NCI-H526 (cell line): ENCODE data around the gene GFI1.
"Not testable (repeated sequence)": the region's sequence is repeated elsewhere in the genome, so short reads cannot be mapped to it uniquely, and the experiment has no call there.

ENCODE experiments used
- DNase-seq, 2 experiments: peaks; one replicate each; lab custom pipeline; 2025; lab: John Stamatoyannopoulos, UW

Gene GFI1

DNA sequence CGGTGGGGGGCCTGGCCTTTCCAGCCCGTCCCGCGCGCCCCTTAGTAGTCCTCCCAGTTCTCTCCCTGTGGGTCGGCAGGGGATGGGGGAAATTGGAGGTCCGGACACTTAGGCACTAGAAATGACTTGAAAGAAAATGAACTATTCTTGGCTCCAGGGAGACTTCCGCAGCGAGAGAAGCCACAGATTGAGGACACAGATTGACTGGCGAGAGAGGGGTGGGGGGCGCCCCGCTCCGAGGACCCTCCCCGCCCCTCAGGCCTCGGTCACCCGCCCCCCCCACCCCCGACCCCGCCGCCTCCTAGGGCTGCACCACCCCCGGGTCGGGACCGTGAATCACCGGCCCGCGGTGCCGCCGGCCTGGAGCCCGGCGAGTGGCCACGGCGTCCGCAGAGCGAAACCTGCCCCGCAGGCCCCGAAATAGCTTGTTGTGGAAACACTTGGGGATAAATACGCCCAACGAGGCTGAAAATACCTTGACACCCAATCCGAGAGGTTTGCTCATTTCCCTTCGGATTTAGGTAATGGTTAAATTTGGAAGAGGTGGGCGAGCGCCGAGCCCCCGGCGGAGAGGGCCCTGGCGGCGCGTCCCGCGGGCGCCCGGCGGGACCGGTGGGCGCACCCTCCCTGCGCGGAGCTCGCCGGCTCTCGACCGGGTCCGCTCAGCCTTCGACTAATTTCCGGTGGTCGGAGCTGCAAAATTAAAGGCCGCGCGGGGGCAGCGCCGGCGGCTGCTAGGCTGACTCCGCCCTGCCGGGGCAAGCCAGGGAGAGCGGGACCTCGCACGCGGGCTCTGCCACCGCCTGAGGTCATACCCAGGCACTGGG is at the start of gene GFI1:
GFI1 (minus strand) TSS at position 675 of the 827 bp plus-strand sequence. CDS start 3,438 bp downstream, outside the sequence.
- DNase-seq = peak in 1 of 2 experiments; percentile 52

DNA sequence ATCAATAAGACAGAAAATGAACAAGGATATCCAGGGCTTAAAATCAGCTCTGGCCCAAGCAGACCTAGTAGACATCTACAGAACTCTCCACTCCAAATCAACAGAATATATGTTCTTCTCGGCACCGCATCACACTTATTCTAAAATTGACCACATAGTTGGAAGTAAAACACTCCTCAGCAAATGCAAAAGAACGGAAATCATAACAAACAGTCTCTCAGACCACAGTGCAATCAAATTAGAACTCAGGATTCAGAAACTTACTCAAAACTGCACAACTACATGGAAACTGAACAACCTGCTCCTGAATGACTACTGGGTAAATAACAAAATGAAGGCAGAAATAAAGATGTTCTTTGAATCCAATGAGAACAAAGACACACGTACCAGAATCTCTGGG is 45.6 kb upstream of the GFI1 start:
- DNase-seq = not testable (repeated sequence)

DNA sequence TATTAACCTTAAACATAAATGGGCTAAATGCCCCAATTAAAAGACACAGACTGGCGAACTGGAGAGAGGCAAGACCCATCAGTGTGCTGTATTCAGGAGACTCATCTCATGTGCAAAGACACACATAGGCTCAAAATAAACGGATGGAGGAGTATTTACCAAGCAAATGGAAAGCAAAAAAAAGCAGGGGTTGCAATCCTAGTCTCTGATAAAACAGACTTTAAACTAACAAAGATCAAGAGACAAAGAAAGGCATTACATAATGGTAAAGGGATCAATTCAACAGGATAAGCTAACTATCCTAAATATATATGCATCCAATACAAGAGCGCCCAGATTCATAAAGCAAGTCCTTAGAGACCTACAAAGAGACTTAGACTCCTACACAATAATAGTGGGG is 45.2 kb upstream of the GFI1 start:
- DNase-seq = not testable (repeated sequence)

DNA sequence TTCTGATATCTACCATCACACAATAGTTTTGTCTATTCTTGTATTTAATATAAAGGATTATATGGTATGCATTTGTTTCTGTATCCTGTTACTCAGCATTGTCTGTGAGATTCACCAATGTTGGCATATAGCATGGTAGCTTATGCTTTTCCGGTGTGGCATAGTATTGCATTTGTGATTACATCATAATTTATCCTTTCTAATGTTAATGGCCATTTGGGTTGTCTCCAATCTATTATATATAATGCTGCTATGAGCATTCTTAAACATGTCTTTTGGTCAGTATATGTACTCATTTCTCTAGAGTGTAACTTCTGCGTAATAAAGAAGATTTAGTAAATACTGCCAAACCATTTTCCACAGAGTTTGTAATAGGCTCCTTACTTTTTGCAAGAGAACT is 40.9 kb upstream of the GFI1 start:
- no peak for DNase-seq

DNA sequence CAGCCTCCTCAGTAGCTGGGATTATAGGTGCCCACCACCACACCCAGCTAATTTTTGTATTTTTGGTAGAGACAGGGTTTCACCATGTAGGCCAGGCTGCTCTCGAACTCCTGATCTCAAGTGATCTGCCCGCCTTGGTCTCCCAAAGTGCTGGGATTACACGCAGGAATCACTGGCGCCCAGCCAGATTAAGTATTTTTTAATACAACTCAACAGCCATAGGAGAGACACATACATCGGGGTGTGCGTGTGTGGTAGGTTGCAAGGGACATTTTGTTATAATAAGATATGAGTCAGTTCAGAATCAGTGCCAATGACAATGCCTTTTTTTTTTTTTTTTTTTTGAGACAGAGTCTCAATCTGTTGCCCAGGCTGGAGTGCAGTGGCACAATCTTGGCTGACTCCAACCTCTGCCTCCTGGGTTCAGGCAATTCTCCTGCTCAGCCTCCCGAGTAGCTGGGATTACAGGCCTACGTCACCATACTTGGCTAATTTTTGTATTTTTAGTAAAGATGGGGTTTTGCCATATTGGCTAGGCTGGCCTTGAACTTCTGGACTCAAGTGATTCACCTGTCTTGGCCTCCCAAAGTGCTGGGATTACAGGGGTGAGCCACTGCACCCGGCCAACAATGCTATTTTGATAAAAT is 38.3 kb upstream of the GFI1 start:
- not testable (repeated sequence) for DNase-seq

DNA sequence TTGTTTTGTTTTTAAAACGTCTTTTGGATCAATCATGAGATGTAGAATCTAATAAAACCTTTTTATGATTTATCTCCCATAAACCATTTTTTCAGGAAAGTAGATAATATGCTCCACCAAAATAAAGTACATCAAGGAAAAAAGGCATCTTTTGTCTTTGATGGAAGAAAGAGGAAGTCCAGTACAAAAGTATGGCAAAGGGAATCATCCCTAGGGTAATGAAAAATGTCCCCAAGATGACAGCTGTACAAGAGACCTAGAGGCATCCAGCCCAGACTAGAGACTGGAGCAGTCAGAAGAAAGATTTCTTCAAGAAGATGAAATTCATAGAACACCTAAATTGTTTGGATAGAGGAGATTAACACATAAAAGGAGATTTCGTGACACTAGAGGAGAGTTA is 32.3 kb upstream of the GFI1 start:
- no peak for DNase-seq

DNA sequence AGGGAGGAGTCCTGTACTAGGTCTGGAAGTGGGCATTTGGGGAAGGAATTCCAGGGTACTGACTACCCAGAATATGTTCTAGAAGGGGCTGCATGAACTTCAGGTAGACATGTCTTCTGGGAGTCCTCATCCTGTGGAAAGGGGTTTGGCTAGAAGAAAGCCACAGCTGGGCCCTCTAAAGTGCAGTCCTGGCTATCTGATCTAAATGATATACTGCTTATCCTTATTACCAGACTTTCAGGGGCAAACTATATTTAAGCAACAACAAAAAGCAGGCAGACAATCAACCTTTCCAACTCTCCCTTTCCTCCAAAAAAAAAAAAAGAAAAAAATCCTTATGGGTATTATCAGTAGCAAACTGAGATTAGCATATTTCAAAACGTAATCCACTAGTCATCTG is 29.8 kb upstream of the GFI1 start:
- DNase-seq = no peak

DNA sequence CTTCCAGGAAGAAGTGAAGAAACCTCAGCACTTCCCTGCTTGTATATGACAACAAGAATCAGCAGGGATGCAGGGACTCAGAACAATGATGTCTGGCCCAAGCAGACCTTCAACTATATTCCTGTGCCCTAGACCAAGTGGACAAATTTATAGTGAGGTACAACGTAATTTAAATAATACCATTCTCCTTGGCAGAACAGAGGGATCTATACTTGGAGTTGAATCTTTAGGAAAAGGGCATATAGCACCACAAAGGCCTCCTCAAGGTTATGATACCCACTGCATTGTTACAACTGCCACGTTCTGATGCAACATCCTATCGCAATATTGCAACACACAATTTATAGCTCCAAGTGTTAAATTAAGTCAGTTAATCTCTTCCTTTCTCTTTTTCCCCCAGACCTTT is 29.1 kb upstream of the GFI1 start:
- DNase-seq = no peak

DNA sequence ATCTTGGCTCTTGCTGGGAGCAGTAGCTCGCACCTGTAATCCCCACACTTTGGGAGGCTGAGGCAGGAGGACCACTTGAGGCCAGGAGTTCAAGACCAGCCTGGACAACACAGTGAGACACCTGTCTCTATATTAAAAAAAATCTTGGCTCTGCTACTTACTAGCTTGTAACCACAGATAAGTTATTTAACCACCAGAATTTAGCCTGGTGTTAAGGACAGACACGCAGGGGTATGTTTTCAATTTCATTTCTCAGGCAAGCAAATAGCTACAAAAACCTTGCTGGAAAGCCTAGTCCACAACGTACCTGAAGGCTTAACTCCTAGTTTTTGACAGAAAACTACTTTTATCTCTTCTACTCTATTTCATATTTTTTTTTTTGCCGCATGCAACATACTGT is 24.8 kb upstream of the GFI1 start:
- no peak for DNase-seq

DNA sequence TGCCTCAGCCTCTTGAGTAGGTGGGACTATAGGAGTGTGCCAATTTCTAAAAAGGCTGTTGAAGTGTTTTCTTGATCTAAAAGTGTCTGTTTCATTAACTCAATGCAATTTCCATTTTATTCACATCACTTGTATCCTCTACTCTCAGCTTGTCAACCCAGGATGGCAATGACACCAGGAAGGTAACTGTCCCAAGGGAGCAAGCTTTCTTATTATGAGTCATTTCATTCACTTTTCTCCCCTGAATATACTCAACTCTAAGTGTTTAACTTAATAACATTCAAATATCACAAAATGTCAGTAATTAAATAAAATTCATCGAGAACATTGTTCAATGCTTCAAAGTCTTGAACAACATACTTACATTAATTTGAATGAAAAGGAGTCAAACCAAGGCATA is 22.9 kb upstream of the GFI1 start:
- DNase-seq = no peak

DNA sequence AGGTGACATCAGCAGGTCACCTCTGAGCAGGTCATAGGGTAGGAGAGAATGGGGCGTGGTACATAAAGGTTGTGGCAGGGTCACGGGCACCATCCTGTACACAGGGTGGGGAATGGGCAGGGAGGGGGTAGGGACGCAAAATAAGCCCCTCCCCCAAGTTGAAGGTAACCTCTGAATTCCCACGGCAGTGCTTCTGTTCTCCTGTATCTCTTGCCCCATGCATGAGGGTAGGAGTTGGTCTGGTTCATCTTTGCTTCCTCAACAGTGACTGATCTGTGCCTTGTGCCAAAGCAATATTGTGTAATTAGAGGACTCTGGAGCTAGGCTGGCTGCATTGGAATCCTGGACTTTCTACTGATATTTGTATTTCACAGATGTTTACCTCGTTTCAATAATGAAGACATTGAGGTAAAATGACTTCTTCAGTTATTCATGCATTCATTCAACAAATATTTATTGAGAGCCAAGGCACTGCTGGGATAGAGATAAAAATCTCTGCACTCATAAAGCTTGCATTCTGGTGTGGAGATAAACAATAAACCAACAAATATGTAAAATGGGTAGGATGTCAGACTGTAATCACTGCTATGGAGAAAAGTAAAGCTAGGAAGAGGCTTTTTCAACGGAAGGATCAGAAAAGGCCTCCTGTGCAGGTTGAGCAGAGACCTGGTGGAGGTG is 18.4 kb upstream of the GFI1 start:
- DNase-seq = no peak

DNA sequence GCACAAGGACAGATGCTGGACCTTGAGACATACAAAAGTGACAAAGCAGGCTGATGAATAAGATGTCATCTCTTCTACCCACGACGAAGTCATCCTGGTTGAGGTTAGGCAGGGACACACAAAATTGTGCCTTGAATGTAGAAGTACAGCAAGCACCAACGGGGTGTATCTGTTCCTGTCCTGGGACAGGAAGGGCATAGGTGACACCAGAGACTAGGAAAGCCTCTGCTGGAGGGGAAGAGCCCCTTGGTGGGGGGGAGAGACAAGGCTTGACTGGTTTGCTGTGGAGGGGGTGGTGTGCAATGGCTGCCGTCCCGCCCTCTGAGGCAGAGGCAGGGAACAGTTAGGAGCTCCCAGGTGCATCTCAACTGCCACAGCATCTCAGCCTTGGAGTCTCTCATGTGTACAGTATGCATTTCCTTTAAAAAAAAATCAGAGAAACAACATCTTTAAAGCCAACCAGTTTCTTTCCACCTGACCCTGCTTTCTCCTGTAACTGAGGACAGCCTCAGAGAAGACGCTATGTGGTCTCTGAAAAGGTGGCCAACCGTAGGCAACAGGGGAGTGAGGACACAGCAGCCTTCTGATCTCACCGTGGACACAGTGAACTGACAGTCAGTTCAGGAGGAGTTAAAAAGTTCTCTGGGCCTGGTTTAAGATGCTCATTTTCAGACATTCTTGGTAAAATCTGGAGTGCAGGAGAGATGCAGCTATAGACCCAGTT is 17.7 kb upstream of the GFI1 start:
- DNase-seq = no peak

DNA sequence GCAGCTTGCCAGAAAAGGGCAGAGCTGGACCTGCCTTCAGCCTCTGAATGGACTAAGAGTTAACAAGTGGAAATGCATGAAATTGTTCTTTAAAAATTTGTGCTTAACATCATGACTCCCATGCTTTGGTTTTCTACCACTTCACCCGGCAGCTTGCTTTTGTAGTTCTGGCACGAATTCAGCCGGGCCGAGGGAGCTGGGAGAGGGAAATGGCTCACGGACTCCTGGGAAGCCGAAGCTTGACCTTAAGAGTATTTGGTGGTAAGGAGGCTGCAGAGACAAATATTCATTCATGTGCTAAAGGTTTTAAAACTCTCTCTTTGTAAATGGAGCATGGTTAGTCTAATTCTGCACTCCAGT is 17.2 kb upstream of the GFI1 start:
- DNase-seq = no peak

DNA sequence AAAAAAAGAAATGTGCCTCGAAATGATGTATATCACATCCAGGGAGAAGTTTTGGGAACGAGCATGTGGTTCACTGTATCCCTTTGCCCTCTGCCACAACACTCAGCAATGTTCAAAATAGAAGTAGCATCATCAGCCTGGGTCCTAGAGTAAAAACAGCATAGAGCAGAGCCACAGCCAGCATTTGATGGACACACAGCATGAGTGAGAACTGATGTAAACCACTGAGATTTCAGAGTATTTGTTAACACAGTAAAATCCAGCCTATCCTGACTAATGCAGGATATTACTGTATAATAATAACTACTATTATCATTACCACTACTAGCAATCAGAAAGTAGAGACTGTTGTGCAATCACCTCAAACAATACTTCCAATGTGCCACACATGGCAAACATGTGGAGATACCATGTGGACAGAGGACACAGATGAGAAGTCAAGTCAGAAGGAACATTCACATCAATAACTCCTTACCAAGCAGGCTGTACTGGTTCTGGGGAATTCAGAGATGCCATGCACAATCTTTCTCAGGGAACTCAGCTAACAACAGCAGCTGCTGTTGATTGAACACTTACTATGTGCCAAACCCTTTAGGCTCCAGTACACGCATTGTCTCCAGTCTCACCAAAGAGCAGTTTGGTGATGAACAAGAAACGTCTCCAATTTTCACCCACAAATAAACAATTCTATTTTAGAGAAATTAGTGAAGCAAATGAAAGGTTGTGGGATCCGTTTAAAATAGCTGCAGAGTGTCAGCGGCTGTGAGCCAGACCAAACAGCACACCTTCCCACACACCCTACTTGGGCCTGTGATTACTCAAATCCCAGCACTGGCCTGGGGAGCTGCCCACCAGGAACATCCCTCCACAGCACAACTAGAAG is 16.6 kb upstream of the GFI1 start:
- no peak for DNase-seq

DNA sequence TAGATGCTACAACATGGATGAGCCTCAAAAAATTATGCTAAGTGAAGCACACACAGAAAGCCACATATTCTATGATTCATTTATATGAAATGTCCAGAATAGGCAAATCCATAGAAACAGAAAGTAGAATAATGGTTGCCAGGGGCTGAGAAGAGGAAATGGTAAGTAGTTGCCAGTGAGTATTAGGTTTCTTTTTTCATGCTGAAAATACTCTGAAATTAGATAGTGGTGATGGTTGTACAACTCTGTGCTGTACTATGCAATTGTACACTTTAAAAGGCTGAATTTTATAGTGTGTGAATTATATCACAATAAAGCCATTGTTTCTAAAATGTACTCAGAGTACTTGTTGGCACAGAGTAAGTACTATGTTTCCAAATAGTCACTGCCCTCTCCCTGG is 15.5 kb upstream of the GFI1 start:
- DNase-seq = no peak

DNA sequence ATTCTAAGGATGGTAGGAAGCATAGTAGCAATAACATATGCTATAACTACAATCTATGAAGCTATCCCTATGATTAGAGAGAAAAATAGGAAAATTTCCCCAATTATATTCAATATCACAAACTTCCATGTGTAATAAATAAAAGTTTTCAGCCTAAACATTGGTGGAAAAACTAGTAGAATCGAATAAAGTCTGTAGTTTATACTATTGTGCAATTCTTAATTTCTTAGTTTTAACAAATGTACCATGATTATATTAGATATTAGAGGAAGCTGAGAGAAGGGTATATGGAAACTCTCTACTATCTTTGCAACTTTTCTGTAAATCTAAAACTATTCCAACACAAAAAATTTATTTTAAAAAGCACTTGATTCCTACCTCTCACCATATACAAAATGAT is 13.8 kb upstream of the GFI1 start:
- no peak for DNase-seq

DNA sequence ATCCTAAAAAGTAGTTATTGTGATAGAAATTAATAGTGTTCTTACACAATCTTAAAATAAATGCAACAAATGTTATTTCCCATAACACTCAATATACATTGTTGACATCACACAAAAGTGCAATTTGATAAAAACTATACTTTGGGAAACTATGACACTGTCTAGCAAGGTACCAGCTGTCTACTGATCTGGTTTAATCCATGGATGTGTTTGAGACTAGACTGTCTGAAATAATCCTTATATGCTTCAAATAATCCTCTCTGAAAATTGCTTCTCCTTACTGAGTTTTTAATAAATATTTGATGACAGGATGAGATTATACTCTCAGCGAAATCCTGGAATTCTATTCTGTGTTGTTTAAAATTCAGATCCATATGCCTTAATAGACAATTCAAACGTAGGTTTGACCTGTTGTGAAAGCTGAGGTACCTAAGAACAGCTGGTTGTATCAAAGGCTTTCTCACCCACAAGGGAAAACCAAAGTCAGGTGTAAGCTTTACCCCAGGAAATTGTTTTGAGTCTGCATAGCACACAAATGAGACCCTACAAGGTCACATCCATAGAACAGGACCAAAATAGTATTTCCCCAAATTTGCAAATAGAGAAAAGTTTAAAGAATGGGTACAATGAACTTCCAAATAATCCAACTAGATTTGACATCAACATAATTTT is 8.8 kb upstream of the GFI1 start:
- no peak for DNase-seq

DNA sequence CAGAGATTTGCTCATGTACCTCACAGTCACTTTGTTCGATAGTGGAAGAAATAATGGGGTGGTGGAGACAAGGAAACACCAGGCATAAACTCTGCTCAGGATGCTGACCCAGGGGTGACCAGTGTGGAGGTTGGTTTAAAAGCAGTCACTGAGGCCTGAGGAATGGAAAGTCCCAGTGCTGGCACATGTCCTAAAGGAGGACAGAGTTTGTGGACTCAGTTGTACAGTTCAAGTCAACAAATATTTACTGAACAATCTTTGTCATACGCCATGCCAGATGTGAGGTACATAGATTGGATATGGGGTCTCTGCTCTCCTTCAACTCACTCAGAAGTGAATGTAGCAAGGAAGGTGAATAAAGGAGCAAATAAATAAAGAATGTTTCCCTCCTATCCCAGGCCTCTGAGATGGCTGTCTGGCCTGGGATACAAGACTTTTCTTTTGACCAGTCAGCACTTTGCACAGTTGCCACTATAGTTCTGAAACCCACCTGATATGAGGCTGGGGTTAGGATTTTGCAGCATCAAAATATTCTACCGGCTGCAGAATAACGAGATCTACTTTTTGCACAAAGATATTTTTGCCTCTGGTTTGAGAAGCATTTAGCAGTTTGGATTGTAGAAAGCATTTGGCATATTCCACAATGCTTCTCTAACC is 7.9 kb upstream of the GFI1 start:
- no peak for DNase-seq

DNA sequence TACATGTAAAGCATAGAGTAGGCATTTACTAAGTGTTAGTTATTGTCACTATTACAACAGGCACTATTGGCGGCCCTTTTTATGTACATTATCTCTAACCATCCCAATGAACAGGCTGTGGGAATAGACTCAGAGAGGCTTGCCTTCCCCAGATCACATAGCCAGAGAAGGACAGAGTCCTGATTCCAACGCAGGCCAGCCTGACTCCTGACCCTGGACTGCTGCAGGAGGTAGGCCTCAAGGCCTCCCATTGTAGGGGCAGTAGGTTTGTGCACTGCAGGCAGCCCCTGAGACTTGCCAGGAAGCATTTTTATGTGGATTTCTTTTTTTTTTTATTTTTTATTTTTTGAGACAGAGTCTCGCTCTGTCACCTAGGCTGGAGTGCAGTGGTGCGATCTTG is 6.4 kb upstream of the GFI1 start:
- DNase-seq = no peak

DNA sequence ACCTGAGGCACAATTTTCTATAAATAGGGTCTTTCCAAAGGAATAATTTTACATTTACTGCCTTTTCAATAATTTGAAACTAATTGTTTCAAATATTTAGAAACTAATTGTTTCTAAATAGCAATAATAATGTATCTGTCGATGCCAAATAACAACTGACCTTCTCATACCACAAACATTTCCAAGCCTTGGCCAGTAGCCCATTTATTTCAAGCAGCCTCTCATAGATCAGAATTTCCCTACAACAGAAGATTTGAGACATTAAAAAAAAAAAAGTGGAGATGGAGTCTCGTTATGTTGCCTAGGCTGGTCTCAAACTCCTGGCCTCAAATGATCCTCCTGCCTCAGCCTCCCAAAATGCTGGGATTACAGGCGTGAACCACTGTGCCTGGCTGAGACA is 2.1 kb upstream of the GFI1 start:
- DNase-seq = no peak
